Measurements from ENCODE around the gene LHX8.

- TF ChIP-seq ZBTB21 (tag by site-specific recombination; IDR thresholded peaks at IDR 0.05) (no peak), PBX3 (CRISPR knock-in tag; IDR thresholded peaks at IDR 0.05) (no peak), MYNN (tag by site-specific recombination; IDR thresholded peaks at IDR 0.05; ENCODE audit: borderline replicate concordance) (no peak), ZNF292 (tag by site-specific recombination; IDR thresholded peaks at IDR 0.05; ENCODE audit: borderline replicate concordance, low read depth) (no peak), TRIM28 (IDR thresholded peaks at IDR 0.05; ENCODE audit: borderline replicate concordance, low read length) (no peak), CTCF (tag by site-specific recombination; IDR thresholded peaks at IDR 0.05) (no peak), ZNF513 (tag by site-specific recombination; IDR thresholded peaks at IDR 0.05) (no peak), YY1 (tag by site-specific recombination; IDR thresholded peaks at IDR 0.05) (no peak)
Observed at GRCh38 chr1:75131565-75132241, 2.5 kb upstream of the LHX8 start.
